HG02798 (cell line): ENCODE results near the gene ABR.
"Not testable (repeated sequence)": the region's sequence is repeated elsewhere in the genome, so short reads cannot be mapped to it uniquely, and the experiment has no call there.

Experiments
- ATAC-seq: cut with Tn5 transposase; IDR thresholded peaks from one replicate; pipeline ENCODE4 v1.9.1; 2021; ENCODE audit warnings: mild to moderate bottlenecking; ENCODE audit not compliant: unreplicated experiment, poor library complexity

The ABR gene

DNA sequence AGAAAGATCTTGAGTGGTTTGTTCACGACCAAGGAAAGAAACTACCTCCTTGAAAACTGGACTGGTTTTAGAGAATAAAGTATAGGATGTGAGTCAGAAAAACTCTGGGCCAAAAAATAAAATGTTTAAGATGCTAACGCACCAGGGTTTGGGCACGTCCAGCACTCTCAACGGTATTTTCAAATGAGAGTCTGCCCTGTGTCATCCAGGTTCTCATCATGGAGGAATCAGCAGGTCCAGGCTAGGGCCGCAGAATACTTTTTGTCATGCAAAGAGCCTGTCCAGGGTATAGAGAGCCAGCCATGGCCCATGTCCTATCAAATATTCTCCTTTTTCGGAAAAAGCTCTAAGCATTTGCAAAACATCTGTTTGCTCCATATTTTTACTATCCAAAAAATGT, 202.6 kb downstream of the ABR start:
- ATAC-seq: no peak

DNA sequence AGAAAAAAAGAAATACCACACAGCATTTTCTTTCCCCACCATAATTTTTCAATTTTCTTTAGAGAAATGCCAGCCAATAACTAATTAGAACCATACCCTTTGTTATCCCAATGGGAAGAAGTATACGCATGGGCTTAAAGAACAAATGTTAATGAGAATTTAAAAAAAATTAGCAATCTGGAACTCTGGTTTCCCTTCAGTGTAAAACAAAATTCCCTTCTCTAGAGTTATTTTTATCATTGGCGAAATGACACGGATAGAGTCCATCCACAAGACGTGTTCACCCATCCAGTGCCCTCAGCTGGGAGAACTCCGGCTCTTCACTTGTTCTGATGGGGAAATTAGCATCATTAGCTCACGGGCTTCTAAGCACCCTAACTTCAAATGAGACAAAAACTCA, 203.5 kb downstream of the ABR start:
- no peak for ATAC-seq

DNA sequence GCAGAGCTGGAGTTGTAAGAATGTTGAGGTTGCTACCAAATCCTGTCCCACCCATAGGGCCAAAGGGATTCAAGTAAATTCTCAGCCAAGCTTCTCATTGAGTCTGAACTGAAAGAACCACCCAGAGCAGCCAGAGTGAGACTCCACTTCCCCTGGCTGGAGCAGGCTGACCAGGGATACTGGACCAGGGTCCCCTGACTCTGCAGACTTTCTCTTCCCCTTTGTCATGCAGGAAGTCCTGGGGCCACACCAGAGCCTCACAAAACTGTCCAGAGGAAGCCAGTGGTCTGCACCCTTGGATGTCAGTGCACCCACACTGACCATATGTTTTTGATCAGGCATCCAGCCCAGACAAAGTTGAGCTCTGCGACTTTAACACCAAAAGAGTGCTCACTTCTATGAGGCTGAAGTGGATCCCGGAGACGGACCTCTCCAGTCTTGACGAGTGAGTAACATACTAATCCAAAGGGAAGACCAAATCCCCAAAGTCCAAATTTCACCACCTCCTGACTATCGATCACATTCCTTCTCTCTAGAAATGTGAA, 204.3 kb downstream of the ABR start:
- no peak for ATAC-seq

DNA sequence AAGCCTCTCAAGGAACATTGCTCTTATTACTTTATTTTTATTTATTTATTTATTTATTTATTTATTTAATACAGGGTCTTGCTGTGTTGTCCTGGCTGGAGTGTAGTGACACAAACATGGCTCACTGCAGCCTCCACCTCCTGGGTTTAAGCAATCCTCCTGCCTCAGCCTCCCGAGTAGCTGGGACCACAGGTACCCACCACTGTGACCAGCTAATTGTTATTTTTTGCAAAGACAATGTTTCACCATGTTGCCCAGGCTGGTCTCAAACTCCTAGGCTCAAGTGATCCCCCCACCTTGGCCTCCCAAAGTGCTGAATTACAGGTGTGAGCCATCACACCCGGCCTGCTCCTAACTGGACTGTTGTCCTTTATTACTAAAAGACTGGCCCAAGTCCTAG, 205.0 kb downstream of the ABR start:
- not testable (repeated sequence) for ATAC-seq

DNA sequence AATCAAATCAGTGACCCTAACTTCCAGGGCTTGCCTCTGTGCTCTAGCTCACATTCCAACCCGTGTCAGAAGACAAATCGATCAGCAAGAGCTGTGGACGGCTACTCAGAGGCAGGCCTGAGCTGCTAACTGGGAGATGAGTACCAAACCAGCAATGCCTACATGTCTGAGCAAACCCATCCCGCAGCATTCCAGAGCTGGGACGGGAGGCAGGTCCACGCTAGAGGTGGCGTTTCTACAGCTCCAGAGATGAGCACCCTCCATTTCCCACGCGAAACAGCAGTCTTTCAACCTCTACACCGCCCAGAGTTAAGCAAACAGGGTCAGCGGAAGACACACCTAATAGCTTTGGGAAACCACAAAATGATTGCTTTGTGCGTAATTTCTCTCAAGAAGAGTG, 206.7 kb downstream of the ABR start:
- ATAC-seq: no peak

DNA sequence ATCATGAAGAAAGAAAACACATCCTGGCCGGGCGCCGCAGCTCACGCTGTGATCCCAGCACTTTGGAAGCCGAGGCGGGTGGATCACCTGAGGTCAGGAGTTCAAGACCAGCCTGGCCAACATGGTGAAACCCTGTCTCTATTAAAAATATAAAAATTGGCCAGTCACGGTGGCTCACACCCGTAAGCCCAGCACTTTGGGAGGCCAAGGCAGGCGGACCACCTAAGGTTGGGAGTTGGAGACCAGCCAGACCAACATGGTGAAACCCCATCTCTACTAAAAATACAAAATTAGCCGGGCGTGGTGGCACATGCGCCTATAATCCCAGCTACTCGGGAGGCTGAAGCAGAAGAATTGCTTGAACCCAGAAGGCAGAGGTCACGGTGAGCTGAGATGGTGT, 207.9 kb downstream of the ABR start:
- not testable (repeated sequence) for ATAC-seq

DNA sequence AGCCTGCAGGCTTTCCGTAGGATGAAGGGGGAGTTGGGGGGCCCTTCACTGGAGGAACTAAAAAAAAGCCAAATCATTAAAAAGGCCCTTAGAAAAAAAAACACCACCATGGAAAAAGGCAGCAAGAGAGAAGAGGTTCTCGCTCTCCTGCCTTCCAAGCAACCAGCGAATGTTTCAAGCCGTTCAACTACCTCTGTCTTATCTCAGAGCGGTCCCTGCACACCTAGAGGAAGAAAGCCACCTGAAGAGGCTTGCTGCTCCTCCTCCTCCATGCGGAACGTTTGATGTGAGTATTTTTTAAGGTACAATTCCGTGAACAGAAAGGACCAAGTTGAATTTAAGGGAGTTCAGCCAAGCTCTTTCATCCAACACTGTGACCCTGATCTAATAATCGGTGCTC, 209.4 kb downstream of the ABR start:
- no peak for ATAC-seq

DNA sequence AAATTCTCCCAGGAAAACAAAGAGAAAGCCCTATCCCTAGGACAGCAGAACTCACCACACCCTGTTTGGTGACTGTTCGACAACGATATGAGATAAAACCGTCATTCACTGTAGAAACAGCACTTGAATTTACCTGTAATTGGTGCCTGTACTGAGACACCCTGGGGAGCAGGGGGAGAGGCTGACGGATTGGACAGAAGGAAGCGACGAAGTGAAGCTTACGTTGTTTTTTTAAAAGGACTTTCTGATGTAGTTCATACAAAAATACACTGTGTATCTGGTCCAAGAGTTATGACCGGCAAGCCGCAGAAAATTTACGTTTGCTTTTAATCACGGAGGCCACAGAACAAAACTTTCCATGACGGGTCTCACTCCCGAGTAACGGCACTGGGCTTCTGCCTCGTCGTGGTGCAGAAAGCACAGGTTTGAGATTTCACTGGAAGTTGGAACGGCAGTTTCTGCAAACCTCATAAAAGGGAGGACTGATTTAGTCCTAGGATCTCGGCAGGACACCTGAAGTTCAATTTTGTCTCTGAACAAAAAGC, 209.9 kb downstream of the ABR start:
- ATAC-seq: no peak

DNA sequence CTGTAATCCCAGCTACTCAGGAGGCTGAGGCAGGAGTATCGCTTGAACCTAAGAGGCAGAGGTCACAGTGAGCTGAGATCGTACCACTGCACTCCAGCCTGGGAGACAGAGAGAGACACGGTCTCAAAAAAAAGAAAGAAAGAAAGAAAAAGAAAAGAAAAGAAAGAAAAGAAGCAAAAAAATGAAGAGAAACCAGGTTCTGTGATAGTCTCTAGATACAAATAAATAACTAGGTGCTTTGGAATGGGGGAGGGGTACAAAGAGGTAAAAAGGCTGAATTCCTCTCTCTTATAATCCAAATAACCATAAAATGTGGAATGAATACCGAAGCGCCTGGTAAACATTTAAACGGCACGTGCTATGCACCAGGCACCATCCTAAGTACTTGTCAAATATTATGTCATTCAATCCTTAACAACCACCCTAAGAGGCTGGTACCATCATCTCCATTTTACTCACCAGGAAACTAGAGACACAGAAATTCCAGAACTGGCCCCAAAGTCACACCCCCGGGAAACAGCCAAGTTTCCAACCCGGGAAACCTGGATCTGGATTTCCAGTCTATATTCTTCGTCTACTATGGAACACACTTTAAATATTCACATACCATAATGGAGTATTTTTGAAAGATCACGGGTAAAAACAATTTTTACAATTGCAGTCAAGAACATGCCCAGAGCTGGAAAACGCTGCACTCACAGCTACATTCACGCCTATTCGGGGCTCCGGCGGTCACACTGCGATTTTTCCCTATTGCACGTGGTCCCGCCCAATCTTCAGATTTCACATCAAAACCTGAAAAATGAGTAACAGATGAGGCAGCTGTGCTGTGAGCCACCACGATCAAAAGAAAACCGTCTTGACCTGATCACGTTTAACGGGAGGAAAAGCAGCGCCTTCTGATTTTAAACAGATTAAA, 210.7 kb downstream of the ABR start:
- ATAC-seq: no peak

DNA sequence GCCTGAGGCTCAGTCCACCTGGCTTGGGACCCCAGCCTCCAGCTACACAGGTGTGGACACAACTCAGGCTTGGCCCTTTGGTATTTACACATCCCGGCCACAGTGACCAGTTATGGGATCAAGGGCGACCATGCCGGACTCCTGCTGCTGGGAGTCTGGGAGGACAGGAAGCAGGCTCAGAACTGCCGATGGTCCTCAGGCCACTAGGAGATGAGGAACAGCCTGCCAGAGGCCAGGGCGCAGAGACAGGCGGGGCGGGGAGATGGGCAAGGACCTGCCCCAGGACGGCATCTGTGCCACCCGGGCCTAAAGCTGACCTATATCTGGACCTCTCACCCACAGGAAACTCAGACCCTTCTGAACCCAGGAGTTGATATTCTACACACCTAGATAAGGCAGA, 212.7 kb downstream of the ABR start:
- ATAC-seq: no peak

DNA sequence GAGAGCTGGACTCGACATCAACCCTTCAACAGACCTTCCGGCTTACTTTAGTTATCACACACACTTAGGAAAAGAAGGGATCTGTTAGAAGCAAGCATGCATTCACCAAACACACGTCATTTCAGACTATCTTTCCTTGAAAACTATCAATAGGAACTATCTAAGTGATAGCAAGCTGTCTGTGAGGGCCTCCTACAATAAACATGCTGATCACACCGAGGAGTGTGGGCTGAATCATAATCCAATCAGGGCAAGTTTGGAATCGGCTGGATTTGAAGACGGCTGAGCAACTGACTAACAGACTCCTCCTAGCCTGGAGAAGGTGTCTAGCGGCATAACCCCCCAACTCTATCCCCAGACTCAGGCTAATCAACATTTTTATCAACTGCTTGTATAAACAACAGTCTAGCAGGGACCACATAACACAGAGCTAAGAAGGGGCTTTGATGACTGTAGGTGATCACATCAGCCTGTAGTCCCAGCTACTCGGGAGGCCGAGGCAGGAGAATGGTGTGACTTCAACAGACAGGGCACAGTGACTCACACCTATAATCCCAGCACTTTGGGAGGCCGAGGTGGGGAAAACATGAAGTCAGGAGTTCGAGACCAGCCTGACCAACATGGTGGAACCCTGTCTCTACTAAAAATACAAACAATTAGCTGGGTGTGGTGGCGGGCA, 214.3 kb downstream of the ABR start:
- no peak for ATAC-seq

DNA sequence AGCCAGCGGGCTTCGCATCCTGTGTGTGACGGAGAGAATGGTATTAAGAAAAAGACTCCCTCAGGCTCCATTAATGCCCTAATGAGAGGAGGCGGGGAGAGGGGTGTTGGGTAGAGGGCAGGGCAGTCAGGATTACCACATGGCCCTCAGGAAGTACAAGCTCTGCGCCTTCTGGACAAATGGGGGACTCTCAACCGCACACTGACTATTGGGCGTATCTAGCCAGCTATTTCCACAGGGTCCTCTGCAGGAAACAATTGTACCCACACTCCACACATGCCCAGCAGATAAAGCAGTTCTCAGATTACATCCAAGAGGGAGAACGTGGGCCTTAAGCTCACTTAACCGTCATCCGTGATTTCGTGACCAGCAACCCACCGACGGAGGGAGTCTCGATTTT, 214.9 kb downstream of the ABR start:
- no peak for ATAC-seq

DNA sequence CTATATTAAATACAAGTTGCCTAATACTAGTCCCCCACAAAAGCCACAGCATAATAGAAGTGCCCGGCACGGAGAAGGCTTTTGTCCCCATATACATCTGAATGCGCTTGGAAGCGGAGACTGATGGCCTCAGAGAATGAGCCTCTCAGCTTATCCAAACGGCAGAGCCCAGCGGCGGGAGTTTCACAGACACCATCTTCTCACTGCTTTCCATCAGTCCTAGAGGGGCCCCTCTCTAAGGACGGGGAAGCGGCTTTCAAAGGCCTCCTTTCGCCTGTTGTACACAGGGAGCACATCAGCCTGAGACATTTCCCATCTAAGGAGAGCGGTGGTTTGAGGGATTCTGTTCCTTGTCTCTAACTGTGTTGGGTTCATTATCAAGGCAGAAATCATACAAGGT, 217.1 kb downstream of the ABR start:
- no peak for ATAC-seq

DNA sequence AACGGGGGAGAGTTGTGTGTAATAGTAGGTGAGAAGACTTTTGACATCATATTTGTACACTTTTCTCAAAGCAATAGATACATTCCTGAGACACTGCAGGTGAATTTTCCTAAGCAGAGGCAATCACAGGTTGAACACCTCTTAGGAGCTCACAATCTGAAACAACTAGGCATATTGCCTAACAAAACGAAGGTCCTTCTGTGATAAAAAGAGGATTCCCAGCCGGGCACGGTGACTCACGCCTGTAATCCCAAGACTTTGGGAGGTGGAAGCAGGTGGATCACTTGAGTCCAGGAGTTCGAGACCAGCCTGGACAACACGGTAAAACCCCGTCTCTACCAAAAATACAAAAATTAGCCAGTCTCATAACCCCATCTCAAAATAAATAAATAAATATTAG, 217.6 kb downstream of the ABR start:
- no peak for ATAC-seq

DNA sequence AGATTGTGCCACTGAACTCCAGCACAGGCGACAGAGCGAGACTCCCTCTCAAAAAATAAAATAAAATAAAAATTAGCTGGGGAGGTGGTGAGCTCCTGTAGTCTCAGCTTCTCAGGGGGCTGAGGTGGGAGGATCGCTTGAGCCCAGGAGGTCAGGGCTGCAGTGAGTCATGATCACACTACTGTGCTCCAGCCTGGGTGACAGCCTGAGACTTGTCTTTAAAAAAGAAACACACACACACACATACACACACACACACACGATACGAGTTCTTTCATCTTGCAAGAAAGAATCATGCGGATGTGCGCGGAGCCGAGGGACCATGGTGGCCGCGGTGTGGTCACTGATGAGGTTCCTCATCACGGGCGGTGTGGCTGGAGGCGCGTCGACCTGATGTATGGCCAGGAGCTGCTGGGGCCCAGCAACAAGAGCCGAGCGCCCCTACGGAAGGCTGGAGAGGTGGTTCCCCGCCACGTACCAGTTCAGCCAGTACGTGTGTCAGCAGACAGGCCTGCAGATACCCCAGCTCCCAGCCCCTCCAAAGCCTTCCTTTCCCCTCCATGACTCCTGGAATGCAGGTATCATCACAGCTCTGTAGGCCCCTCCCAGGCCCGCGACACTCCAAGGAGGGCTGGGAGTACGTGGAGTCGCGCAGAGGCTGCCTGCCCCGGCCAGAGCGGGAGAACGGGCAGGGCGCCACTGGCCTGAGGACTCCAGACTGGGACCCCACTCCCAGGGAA, 220.9 kb downstream of the ABR start:
- ATAC-seq: no peak

DNA sequence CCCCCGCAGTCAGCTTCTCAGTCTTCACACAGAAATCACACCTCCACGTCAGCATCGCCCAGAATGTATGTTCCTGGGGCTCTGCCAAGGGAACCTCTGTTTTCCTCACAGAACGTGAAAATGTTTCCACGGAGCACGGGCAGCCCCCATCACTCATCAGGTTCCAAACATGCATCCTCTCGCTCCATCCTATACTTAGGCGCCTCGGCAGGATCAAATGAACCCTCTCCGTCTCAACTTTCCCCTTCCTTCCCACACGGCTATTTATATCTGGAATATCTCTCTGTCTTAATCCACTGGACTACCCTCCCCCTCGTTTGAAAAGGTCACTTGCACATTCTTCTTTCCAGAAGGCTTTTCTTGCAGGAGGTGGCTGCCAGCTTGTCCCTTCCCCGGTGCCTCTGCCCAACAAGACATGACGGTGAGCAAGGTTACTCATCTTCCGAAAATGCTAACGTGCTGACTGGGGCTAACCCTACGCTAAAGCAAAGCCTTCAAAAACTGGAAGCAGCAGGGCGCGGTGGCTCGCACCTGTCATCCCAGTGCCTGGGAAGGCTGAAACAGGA, 221.8 kb downstream of the ABR start:
- ATAC-seq: no peak

DNA sequence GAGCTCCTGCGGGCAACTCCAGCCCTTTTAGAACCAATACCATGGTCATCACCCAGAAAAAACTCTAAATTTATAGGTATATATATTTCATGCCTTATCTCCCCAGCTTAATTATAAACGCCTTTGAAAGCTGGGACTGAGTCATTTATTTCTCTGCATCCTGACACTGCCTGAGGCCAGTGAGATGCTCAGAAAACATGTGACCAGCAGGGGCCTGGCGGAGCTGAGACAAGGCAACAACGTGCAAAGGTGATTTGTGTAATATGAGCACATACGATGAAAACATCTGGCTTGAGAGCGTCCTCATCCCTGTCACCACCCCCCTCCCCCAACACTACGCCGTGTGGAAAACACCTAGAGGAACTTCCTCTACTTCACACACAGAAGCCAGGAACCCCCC, 222.9 kb downstream of the ABR start:
- no peak for ATAC-seq

DNA sequence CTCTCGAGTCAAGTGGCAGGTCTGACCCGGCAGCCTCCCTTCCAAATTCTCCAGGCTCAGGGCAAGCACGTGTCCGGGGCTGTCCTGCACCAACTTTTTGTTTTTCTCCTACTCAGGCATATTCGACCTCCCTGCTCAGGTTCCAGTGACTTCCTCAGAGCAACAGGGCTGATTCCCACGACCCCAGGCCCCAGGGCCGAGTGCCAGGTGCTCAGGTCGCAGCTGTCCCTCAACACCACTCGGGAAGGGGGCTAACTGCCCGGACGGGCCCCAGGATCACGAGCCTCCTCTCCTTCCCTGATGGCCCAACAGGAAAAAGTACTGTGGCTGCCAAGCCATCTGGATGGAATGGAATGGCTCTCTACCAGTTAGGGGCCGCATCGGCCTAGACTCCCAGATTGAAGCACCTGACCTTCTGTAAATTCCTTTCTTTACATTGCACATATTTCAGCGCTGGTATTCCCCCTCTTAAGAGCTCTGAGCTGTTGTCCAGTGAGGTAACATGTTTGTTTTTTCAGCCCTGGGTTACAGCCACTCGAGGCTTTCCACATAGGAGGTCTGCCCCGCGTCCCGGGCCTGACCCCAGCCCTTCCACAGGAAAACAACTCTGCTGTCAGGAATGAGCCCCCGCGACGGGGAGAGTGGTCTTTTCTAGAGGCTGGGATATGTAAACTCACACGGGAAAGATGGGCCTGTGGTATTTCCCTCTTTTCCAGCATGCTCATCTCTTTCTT, 225.2 kb downstream of the ABR start:
- ATAC-seq: no peak

DNA sequence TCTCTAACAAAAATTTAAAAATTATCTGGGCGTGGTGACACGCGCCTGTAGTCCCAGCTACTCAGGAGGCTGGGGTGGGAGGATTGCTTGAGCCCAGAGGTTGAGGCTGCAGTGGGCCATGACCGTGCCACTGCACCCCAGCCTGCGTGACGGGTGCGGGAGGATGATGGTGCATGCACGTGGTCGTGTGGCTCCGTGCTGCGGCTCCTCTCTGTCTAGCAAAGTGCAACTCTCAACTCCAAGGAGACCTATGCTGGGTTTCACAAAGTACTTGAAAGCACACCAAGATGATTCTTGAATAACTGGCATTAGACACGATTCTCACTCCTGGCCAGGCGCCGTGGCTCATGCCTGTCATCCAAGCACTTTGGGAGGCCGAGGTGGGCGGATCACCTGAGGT, 226.0 kb downstream of the ABR start:
- ATAC-seq: no peak
